Fibroblast of lung (primary cell): ENCODE results near the gene ERICH2. TPM values are rescaled to one million over a fixed set of nuclear protein-coding genes. Genes with fewer than 3 reads are reported as not detected.

Experiments used
- DNase-seq, 2 donors: peaks; one replicate each; pipeline versions ENCODE4 v3.0.0 to v3.0.0-alpha.2; 2010; ENCODE audit warnings: low read depth in 2 of 2
- H2AFZ ChIP-seq: 2 replicates; pipeline ENCODE4 v1.5.1; 2012; ENCODE audit warnings: low read length, control low read depth, inconsistent platforms
- H3K27ac ChIP-seq: 2 replicates; pipeline ENCODE4 v1.5.1; 2011; ENCODE audit warnings: low read length, control low read depth; ENCODE audit not compliant: insufficient read depth
- H3K27me3 ChIP-seq: 2 replicates; pipeline ENCODE4 v1.5.1; 2011; ENCODE audit warnings: mild to moderate bottlenecking, low read length; ENCODE audit not compliant: control insufficient read depth, insufficient read depth
- H3K36me3 ChIP-seq: 2 replicates; pipeline ENCODE4 v1.5.1; 2011; ENCODE audit warnings: low read length; ENCODE audit not compliant: control insufficient read depth, insufficient read depth
- H3K4me1 ChIP-seq: 2 replicates; pipeline ENCODE4 v1.5.1; 2011; ENCODE audit warnings: low read length; ENCODE audit not compliant: control insufficient read depth, insufficient read depth; ENCODE audit errors: extremely low read depth
- H3K4me2 ChIP-seq: 2 replicates; pipeline ENCODE4 v1.5.1; 2011; ENCODE audit warnings: low read length, control low read depth; ENCODE audit not compliant: insufficient read depth; ENCODE audit errors: extremely low read depth
- H3K4me3 ChIP-seq, 4 experiments: fragments of 200-600 bp in 1 of 4; sonication (generic) in 1 of 4; replicated peaks in 1 of 4; 2 replicates each; pipeline ENCODE4 v1.5.1; 2011 to 2016; ENCODE audit warnings: low read length in 4 of 4, low read depth in 3 of 4, mild to moderate bottlenecking in 3 of 4, control low read depth in 2 of 4, inconsistent platforms in 1 of 4, mixed read lengths in 1 of 4; ENCODE audit not compliant: insufficient read depth in 1 of 4; ENCODE audit errors: control extremely low read depth in 1 of 4
- H3K79me2 ChIP-seq: 2 replicates; pipeline ENCODE4 v1.5.1; 2012; ENCODE audit warnings: mild to moderate bottlenecking, low read length, inconsistent platforms; ENCODE audit not compliant: control insufficient read depth, insufficient read depth
- H3K9ac ChIP-seq: 2 replicates; pipeline ENCODE4 v1.5.1; 2011; ENCODE audit warnings: mild to moderate bottlenecking, low read length, control low read depth; ENCODE audit not compliant: insufficient read depth
- H3K9me3 ChIP-seq: 2 replicates; pipeline ENCODE4 v1.5.1; 2012; ENCODE audit warnings: low read depth, low read length; ENCODE audit not compliant: control insufficient read depth, insufficient read depth
- H4K20me1 ChIP-seq: 2 replicates; pipeline ENCODE4 v1.5.1; 2011; ENCODE audit warnings: low read length; ENCODE audit not compliant: control insufficient read depth, insufficient read depth; ENCODE audit errors: extremely low read depth
- CTCF ChIP-seq, 2 donors: IDR thresholded peaks in 1 of 2; conservative IDR thresholded peaks in 1 of 2; 1 replicate in 1 of 2; 2 replicates in 1 of 2; pipeline ENCODE4 v1.5.1; 2011 to 2012; ENCODE audit warnings: low read length in 2 of 2, control low read depth in 1 of 2, inconsistent platforms in 1 of 2, low read depth in 1 of 2, mild to moderate bottlenecking in 1 of 2
- EZH2 ChIP-seq: IDR thresholded peaks from 2 replicates; pipeline ENCODE4 v1.5.1; 2012; ENCODE audit warnings: low read length, control low read depth, mild to moderate bottlenecking; ENCODE audit errors: missing control alignments
- polyA plus RNA-seq, 2 donors: library from polyadenylated mRNA; depleted of rRNA in 1 of 2; stranded (reverse) in 1 of 2; unstranded in 1 of 2; fragments of >200 nt; gene quantifications; 2 replicates each; pipeline ENCODE4 v1.2.1, GENCODE V29; 2011 to 2012; ENCODE audit warnings: missing spikeins in 1 of 2
- total RNA-seq: library from RNA; depleted of rRNA; stranded (reverse); fragments of >200 nt; gene quantifications from 2 replicates; pipeline ENCODE4 v1.2.1, GENCODE V29; 2014

The ERICH2 gene
- total and polyA plus RNA-seq, 2 donors (not counting 1 experiment from before 2014, with no cell fraction given), result 3.1 TPM; not detected in 1

- TF ChIP-seq EZH2 (no peak), CTCF (conservative IDR thresholded peaks at IDR 0.05 in 1 of 2, IDR thresholded peaks at IDR 0.05 in 1 of 2; ENCODE audit: low read depth in 1 of 2, low read length in 2 of 2) (no peak)
Measured at GRCh38 chr2:170742000-170742399, 28.2 kb upstream of the ERICH2 start.

GRCh38 chr2:170742896-170743529 is 27.2 kb upstream of the ERICH2 start:
- Histone ChIP-seq H4K20me1 (no peaks in the 10 kb centered on the region), H3K9ac (no peak overlapping the region), H3K4me1 (peaks cover 4% of the 10 kb centered on the region), H3K4me2 (no peak overlapping the region), H2AFZ (no peak overlapping the region), H3K79me2 (no peaks in the 10 kb centered on the region), H3K9me3 (no peaks in the 10 kb centered on the region), H3K27ac (no peak overlapping the region), H3K36me3 (no peaks in the 10 kb centered on the region), H3K27me3 (no peaks in the 10 kb centered on the region), H3K4me3 (no peak overlapping the region)
- TF ChIP-seq CTCF (conservative IDR thresholded peaks at IDR 0.05 in 1 of 2, IDR thresholded peaks at IDR 0.05 in 1 of 2; ENCODE audit: low read depth in 1 of 2, low read length in 2 of 2) (no peak), EZH2 (no peak)
- peak; percentile 12 to 58 for DNase-seq

More at GRCh38 chr2:170742000-170742399, 28.2 kb upstream of the ERICH2 start:
- no peaks in the 10 kb centered on the region for H3K27me3 ChIP-seq
- no peak for DNase-seq
- no peaks in the 10 kb centered on the region for H3K9me3 ChIP-seq
- H4K20me1 ChIP-seq, result no peaks in the 10 kb centered on the region
- no peak overlapping the region for H3K9ac ChIP-seq
- no peak overlapping the region for H3K27ac ChIP-seq
- no peak overlapping the region for H2AFZ ChIP-seq
- peaks cover 4% of the 10 kb centered on the region for H3K4me1 ChIP-seq
- no peaks in the 10 kb centered on the region for H3K36me3 ChIP-seq
- no peaks in the 10 kb centered on the region for H3K79me2 ChIP-seq
- no peak overlapping the region for H3K4me2 ChIP-seq
- no peak overlapping the region for H3K4me3 ChIP-seq

GRCh38 chr2:170743530-170744239 is 26.5 kb upstream of the ERICH2 start:
- no peak for DNase-seq
- Histone ChIP-seq H2AFZ (no peak overlapping the region), H3K9ac (no peak overlapping the region), H3K9me3 (no peaks in the 10 kb centered on the region), H3K4me2 (no peak overlapping the region), H3K79me2 (no peaks in the 10 kb centered on the region), H3K4me3 (no peak overlapping the region), H3K36me3 (no peaks in the 10 kb centered on the region), H3K27me3 (no peaks in the 10 kb centered on the region), H3K4me1 (peaks cover 4% of the 10 kb centered on the region), H4K20me1 (no peaks in the 10 kb centered on the region), H3K27ac (no peak overlapping the region)
- TF ChIP-seq CTCF (conservative IDR thresholded peaks at IDR 0.05 in 1 of 2, IDR thresholded peaks at IDR 0.05 in 1 of 2; ENCODE audit: low read depth in 1 of 2, low read length in 2 of 2) (no peak), EZH2 (no peak)
